ENCODE measurements around the gene SIGLEC15.

The SIGLEC15 gene

DNA sequence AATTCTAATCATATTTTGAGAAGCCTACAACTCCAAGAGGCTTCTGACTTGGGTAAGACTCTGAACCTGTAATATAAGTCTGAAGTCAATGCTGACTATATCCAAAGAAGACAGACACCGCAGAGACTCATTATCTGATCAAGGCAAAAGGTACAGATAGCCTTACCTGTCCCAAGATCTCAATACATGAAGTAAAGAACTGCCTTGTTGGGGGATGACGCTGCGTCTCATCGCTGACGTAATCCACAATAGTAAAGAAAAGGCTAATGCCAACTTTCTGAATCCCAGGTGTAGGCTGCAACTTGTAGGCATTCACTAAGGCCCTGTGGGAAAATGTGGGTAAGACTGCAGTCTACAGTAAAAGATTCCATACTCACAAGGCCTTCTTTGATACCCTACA lies 62.1 kb downstream of the SIGLEC15 start:
- DNase-seq = no peak

DNA sequence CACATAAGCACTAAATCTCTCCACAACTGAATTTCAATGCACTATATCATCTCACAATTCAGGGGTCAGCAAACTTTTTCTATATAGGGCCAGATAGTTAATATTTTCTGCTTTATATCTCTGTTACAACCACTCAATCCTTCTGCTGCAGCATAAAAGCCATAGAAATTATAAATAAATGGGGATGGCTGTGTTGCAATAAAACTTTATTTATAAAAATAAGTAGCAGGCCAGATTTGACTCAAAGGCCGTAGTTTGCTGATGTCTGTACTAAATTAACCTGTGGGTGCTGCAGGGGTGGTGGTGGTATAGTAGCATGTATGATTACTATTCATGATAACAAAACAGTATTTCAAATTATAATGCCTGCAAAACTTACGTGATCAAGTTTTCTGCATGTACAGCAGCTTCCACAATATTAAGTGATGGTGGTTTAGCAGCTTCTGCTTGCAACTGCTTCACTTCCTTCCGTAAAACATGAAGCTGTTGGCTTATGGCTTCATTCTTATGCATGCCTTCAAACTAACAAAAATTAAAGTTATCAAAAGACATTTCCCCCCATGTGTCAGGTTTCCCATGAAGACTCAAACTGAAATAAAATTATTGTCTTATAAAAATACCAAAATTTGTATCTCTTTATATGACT lies 64.1 kb downstream of the SIGLEC15 start:
- no peak for DNase-seq

DNA sequence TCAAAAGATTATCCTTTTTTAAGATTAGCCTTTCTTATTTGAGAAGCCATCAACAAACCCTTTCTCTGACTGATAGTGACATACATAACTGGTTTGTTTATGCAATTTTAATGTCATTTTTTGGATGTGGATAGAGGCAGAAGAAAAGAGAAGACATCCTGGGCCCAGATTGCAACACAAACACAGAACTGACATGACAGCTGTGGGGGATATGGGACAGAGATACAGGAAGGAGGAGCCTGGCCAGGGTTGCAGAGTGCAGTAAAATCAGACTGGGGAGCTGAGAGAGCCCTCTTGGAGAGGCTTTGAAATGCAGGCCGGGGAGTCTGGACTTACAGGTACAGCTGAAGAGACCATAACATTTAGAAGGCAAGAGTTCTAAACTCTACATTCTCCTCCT lies 65.1 kb downstream of the SIGLEC15 start:
- no peak for DNase-seq

DNA sequence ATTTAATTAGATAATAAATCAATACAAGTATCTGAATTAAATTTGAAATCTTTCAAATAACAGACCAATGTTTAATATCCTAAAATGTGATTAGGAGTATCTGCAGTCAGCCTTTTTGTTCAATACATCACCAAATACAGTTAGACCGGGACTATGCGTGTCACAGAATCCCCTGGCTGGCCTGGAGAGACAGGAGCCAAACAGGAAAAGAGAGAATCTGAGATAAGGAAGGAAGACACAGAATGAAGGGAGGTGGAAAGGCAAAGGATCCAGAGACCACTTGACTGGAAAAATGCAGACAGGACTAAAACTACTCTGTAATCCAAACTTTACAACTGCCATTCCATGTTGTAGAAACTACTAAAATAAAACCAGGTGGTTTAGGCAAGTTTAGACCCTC lies 66.3 kb downstream of the SIGLEC15 start:
- DNase-seq = no peak

Measured in cerebellar nuclear complex (tissue), 1 donor.